GM12892 (cell line): ENCODE data around the gene TCF12.

Experiments
- POLR2AphosphoS5 ChIP-seq: IDR thresholded peaks from 2 replicates; pipeline ENCODE4 v1.6.1; 2011; ENCODE audit warnings: low read depth, low read length, control low read depth
- TAF1 ChIP-seq: IDR thresholded peaks from 2 replicates; pipeline ENCODE4 v1.6.1; 2011; ENCODE audit warnings: low read depth, mild to moderate bottlenecking, control low read depth, low read length, borderline replicate concordance

- no peak for TF ChIP-seq TAF1
- no peak for TF ChIP-seq POLR2AphosphoS5
Observed at GRCh38 chr15:56969265-56969895, 50.9 kb downstream of the TCF12 start.
